GM21423 (cell line): ENCODE measurements around the gene SLC9A9.
A peak's percentile ranks its signal among the peaks of the same experiment; 100 is the strongest.

Experiments used
- ATAC-seq: cut with Tn5 transposase; IDR thresholded peaks from one replicate; pipeline ENCODE4 v1.9.1; 2021; ENCODE audit warnings: mild to moderate bottlenecking, moderate library complexity; ENCODE audit not compliant: unreplicated experiment

SLC9A9 gene

DNA sequence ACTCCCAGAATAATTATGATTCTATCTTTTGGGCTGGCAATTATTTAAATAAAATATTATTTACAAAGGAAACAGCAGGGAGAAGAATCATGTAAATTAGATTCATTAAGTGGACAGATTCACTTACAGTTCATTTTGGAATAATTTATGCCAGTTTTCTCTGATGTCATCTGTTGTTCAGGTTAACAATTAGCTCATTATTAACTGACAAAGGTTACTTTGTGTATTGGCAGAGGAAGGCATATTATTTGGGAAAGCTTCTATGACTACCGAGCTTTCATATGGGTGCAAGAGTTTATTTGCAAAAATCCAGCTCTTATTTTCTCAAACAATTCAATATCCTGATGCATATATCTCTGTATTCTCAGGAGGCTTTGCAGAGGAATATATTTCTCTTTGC, 504.3 kb downstream of the SLC9A9 start:
- ATAC-seq, result no peak

GRCh38 chr3:143343031-143343430, 505.2 kb downstream of the SLC9A9 start:
- no peak for ATAC-seq

DNA sequence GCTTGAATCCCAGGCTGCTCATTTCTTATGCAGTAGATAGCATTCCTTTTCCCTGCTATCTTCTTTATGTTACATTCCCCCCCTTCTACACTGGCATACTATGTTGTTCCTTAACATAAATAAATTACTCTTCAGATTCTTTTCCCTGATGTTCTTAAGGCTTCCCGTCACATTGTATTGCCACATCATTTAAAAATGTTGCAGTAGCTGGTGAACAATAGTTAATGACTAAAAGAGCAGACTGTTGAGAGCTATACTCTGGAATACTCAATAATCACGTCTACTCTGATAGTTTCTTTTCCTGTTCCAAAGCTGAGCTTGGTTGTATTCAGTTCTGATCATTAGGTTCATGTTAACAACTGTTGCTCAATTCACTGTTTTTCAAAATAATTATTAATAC, 508.8 kb downstream of the SLC9A9 start:
- ATAC-seq, result no peak

- ATAC-seq, result no peak
These were observed 510.9 kb downstream of the SLC9A9 start for GRCh38 chr3:143337387-143337786.

DNA sequence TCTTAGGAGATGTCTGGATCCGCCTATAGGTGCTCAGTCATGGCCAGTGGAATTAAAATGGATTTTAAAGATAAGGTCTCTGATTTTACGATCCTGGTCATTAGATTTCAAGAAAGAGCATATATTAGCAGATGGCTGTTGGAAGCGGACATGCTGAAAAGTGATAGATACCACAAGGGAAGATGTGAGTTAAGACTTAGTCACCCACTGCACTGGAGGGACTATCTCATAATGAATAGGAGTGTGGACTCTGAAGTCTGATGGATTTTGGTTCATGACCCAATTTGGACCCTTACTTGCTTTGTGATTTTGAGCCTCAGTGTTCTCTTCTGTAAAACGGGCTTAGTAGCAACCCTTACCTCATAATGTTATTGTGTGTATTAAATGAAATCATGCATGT, 514.0 kb downstream of the SLC9A9 start:
- no peak for ATAC-seq

DNA sequence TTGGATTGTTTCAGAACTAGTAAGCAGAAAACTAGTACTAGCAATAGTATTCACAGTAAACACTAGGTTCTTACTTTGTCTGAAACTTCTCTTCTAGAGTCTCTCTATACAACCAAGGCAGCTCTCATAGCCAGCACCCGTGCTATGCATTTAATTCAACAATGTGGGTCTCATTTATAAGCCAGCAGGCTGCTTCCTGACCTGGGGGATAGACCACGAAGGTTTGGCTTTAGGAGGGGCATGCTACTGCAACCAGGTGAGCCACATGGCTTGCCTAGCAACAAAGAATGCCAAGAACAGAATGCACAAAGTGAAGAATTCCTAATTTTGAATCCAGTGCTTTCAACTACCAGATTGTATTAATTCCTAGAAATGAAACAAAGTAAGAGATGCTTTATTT, 514.9 kb downstream of the SLC9A9 start:
- ATAC-seq, result no peak

GRCh38 chr3:143332026-143332425, 516.2 kb downstream of the SLC9A9 start:
- no peak for ATAC-seq

DNA sequence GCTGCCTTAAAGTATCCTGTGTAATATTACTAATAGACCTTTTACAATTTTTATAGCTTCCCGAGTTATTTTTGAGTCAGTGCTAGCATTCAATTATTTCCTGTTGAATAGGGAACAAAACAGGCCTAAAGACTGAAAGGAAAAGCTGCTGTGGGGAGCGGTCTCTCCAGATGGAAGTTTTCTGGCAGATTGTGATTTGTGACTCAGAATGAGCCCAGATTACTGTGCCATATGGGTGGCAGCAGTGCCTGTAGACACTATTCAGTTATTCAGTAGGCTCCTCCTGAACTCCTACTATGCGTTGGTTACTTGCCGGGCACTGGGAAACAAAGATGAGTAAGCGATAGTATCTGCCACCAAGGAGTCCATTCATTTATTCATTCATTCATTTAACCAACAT, 516.9 kb downstream of the SLC9A9 start:
- no peak for ATAC-seq

DNA sequence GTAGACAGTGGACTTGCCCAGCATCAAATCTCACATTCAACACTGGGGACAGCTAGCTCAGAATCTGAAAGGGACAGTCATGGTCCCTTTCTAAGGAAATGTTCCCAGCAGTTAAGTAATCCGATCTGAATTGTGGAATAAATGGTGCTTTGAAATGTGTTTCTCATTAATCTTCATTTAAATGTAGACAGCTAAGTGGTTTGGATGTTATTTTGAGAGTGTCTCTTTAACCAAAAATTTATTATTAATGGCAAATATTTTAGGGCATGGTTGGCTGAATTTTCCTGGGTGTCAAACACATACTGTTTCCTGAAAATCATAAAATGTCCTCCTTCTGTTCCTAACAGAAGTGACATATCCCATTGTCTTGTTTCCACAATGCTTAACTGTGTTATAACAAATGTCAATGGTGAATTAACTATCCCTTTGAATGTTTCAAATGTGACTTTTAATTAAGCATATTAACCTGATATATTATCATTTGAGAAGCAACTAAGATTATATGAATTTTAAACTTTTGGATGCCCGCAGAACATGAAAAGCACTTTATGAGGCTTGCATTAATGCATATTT, 517.9 kb downstream of the SLC9A9 start:
- ATAC-seq, result no peak

GRCh38 chr3:143329567-143330211, 518.6 kb downstream of the SLC9A9 start:
- no peak for ATAC-seq

- ATAC-seq, result no peak
These were observed 519.8 kb downstream of the SLC9A9 start for GRCh38 chr3:143328451-143328850.

GRCh38 chr3:143326983-143327778, 521.1 kb downstream of the SLC9A9 start:
- ATAC-seq, result no peak

DNA sequence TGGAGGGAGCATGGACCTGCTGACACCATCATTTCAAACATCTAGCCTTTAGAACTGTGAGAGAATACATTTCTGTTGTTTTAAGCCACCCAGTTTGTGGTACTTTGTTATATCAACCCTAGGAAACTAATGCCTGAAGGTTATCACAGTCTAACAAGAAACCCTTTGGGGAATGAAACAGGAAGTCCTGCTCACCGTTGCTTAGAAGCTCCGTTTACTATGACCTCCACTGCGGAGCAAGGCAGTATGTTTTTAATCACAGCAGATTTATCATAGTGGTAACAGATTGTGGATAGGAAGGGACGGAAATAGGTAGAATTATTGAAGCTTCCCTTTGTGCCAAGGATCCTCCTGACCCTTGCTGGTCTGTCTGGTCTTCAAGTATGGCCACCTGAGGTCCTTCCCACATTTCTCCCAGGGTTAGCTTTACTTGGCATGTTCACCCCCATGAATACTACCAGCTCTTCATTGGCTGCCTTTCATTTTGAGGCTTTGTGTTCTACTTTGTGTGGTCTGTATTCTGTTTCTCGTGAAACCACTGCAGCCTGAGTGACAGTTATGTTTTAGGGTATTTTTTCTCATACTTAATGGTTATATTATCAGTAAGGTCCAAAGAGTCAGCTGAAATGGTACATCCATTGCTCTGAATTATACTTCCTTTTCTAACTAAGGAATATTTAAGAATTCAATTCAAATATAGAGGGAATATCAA, 527.1 kb downstream of the SLC9A9 start:
- no peak for ATAC-seq

DNA sequence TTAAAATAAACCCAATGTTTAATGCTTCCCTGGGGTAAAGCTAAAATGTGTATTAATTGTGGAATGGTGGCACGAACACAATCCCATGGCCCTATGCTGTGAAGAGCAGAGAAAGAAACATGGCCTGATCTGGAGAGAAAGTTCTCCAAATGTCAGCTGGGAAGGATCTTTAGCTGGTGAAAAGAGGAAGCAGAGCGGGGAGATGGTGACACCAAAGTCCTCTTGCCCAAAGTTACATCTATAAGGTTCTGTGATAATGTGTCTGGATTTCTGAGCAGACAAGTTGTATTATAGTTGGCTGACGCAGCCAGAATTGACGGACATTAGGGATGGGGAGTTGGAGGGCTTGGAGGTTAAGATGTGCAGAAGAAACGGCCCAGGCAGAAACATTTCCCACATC, 532.5 kb downstream of the SLC9A9 start:
- ATAC-seq, result no peak

DNA sequence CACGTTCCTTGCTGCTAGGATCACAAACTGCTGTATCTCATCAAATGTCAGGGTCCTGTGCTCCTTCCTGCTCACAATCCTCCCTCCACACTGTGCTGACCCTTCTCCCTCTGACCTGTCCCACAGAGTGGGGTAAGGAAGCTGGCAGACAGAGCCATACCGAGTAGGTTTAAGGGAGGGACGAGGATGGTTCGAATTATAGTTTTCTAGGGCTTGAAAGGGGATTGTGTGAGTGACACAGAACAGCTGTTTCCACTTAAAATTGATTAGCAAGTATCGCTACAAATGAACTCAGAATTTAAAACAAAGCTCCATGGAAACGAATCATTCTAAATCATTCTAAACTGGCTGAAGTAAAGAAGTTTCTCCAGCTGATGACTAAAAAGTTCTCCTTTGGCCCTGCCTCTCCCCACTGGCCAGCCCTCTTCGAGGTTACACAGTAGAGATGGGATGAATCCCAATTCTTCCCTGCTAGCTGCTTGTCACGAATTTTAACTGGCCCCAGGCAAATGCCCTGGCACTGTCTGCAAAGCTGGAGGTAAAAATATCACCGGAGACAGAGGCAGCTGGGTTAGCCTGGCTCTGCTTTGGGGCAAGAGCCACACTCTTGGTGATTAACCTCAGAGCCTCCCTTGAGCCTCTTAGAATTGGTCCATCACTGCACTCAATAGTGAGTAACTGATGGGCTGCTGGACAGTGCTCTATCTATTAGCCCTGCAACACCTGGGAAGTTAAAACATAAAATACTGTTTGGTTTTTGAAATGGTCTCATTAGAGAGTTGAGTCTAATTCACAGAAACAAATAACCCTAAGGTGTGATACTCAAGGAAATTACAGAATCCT, 533.8 kb downstream of the SLC9A9 start:
- ATAC-seq, result no peak

GRCh38 chr3:143313893-143314188, 534.4 kb downstream of the SLC9A9 start:
- ATAC-seq, result no peak

- no peak for ATAC-seq
These were observed 535.0 kb downstream of the SLC9A9 start for GRCh38 chr3:143313025-143313892.

DNA sequence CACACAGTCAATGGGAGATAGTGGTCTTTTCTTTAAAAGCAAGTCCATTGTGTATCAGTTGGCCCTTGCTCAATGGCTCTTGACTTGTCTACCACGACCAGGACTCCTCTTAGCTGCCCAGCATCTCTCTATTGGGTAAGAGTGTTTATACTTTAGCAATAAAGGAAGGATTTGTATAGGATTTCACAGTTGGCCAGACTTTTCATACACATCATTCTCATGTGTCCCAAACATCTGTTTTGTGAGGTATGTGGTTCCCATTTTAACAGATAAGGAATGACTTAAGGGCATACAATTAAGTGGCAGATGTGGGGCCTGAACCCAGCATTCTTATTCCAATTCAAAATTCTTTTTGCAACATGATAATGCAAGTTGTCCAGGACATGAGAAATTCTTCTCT, 537.2 kb downstream of the SLC9A9 start:
- no peak for ATAC-seq

DNA sequence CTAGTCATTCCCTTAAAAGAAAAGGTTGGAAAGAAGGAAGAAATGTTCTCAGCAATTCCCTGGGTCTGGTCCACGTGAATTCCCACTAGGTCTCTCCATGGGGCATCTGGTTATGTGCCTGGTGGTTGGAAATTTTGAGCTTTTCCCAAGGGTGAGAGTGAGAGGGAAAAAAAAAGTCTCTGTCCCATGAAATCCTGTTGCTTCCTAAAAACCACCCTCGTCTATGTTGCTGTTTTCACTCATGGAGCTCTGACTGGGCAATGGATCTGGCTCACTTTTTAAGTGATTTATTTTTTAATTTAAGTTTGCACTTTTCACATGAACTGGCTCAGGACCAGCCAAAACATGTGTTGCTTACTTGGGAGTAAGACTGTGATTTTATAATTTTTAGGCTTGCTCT, 538.6 kb downstream of the SLC9A9 start:
- no peak for ATAC-seq

GRCh38 chr3:143307613-143308183, 540.6 kb downstream of the SLC9A9 start:
- peak; percentile 55 for ATAC-seq
